HG02884 (cell line): ENCODE measurements around the gene LINC00305.

Source experiments
- ATAC-seq: cut with Tn5 transposase; IDR thresholded peaks from one replicate; pipeline ENCODE4 v1.9.1; 2021; ENCODE audit warnings: mild to moderate bottlenecking, moderate library complexity; ENCODE audit not compliant: unreplicated experiment

Gene LINC00305

GRCh38 chr18:64037812-64038414, 111.0 kb downstream of the LINC00305 start:
- ATAC-seq: peak; percentile 74

- no peak for ATAC-seq
Observed at GRCh38 chr18:64032312-64032711, 116.6 kb downstream of the LINC00305 start.

DNA sequence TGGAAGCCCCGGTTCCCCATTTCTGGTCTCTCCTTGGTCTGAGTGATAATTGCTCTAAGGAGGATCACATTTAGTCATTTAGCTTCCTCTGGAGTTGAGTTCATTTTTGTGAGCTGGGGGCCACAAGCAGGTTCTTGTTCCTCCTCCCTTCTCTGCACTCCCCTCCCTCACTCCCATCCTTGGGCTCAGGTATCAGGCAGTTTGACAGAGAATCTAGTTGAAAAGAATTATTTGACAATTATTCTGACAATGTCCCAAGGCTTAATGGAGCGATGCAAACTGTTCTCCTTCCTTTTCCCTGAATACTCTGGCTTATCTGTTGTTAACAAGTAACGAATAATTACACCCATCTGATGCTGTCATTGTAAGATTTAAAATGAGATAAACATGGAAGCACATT, 117.5 kb downstream of the LINC00305 start:
- no peak for ATAC-seq
